H9 (cell line): ENCODE results near the gene SS18. TPM values are rescaled to one million over a fixed set of nuclear protein-coding genes. Genes with fewer than 3 reads are reported as not detected.

Experiments used
- DNase-seq: peaks from one replicate; pipeline ENCODE4 v3.0.0-alpha.2; 2017
- H2AFZ ChIP-seq: one replicate; pipeline ENCODE4 v1.6.1; 2013; ENCODE audit warnings: mild to moderate bottlenecking, low read length, control low read depth, moderate library complexity
- H2AK5ac ChIP-seq: 2 replicates; pipeline ENCODE4 v1.6.1; 2013; ENCODE audit warnings: low read length, control low read depth, mixed read lengths; ENCODE audit not compliant: insufficient read length
- H2BK120ac ChIP-seq: one replicate; pipeline ENCODE4 v1.6.1; 2013; ENCODE audit warnings: low read depth, mild to moderate bottlenecking, low read length, control low read depth, inconsistent platforms; ENCODE audit not compliant: poor library complexity, severe bottlenecking
- H2BK12ac ChIP-seq: 2 replicates; pipeline ENCODE4 v1.6.1; 2013; ENCODE audit warnings: low read length, control low read depth, mixed read lengths, low read depth; ENCODE audit not compliant: insufficient read length
- H2BK15ac ChIP-seq: 2 replicates; pipeline ENCODE4 v1.6.1; 2013; ENCODE audit warnings: low read depth, low read length, control low read depth
- H2BK20ac ChIP-seq: one replicate; pipeline ENCODE4 v1.6.1; 2013; ENCODE audit warnings: low read depth, mild to moderate bottlenecking, low read length, control low read depth, inconsistent platforms; ENCODE audit not compliant: poor library complexity, severe bottlenecking
- H2BK5ac ChIP-seq: 2 replicates; pipeline ENCODE4 v1.6.1; 2013; ENCODE audit warnings: low read length, control low read depth, mixed read lengths; ENCODE audit not compliant: insufficient read length
- H3K14ac ChIP-seq: 2 replicates; pipeline ENCODE4 v1.6.1; 2013; ENCODE audit warnings: low read length, control low read depth; ENCODE audit not compliant: insufficient read depth
- H3K18ac ChIP-seq: 2 replicates; pipeline ENCODE4 v1.6.1; 2013; ENCODE audit warnings: low read depth, mild to moderate bottlenecking, mixed read lengths, low read length, control low read depth; ENCODE audit not compliant: insufficient read length
- H3K23ac ChIP-seq: 2 replicates; pipeline ENCODE4 v1.6.1; 2013; ENCODE audit warnings: low read length, control low read depth, mixed read lengths, low read depth; ENCODE audit not compliant: insufficient read length
- H3K23me2 ChIP-seq: 2 replicates; pipeline ENCODE4 v1.6.1; 2013; ENCODE audit warnings: low read depth, mild to moderate bottlenecking, mixed read lengths, low read length, control low read depth; ENCODE audit not compliant: insufficient read length, poor library complexity, severe bottlenecking
- H3K27ac ChIP-seq: 2 replicates; pipeline ENCODE4 v1.5.1; 2013; ENCODE audit warnings: low read length, control low read depth, mixed read lengths, low read depth; ENCODE audit not compliant: insufficient read length
- H3K27me3 ChIP-seq: 2 replicates; pipeline ENCODE4 v1.6.1; 2013; ENCODE audit warnings: low read length, control low read depth, inconsistent platforms; ENCODE audit not compliant: insufficient read depth
- H3K4ac ChIP-seq: 2 replicates; pipeline ENCODE4 v1.6.1; 2013; ENCODE audit warnings: low read depth, mild to moderate bottlenecking, control low read depth, inconsistent platforms, low read length, moderate library complexity
- H3K4me1 ChIP-seq: 2 replicates; pipeline ENCODE4 v1.6.1; 2013; ENCODE audit warnings: low read length, control low read depth, inconsistent platforms; ENCODE audit not compliant: insufficient read depth
- H3K4me2 ChIP-seq: 2 replicates; pipeline ENCODE4 v1.6.1; 2013; ENCODE audit warnings: low read length, control low read depth, mixed read lengths; ENCODE audit not compliant: insufficient read length, insufficient read depth
- H3K56ac ChIP-seq: 2 replicates; pipeline ENCODE4 v1.6.1; 2013; ENCODE audit warnings: low read depth, mild to moderate bottlenecking, mixed read lengths, low read length, control low read depth; ENCODE audit not compliant: insufficient read length
- H3K79me1 ChIP-seq: 2 replicates; pipeline ENCODE4 v1.6.1; 2013; ENCODE audit warnings: low read depth, mild to moderate bottlenecking, moderate library complexity, low read length, control low read depth, inconsistent platforms; ENCODE audit not compliant: insufficient read depth, poor library complexity, severe bottlenecking
- H3K79me2 ChIP-seq: 2 replicates; pipeline ENCODE4 v1.6.1; 2013; ENCODE audit warnings: low read length, control low read depth, inconsistent platforms; ENCODE audit not compliant: insufficient read depth
- H3K9ac ChIP-seq: 2 replicates; pipeline ENCODE4 v1.6.1; 2013; ENCODE audit warnings: low read length, control low read depth, mixed read lengths; ENCODE audit not compliant: insufficient read length; ENCODE audit errors: extremely low read depth
- H3K9me3 ChIP-seq: one replicate; pipeline ENCODE4 v1.6.1; 2013; ENCODE audit warnings: low read depth, low read length, inconsistent platforms; ENCODE audit not compliant: control insufficient read depth
- H3T11ph ChIP-seq: one replicate; pipeline ENCODE4 v1.6.1; 2013; ENCODE audit warnings: mild to moderate bottlenecking, low read length, control low read depth, inconsistent platforms
- H4K20me1 ChIP-seq: one replicate; pipeline ENCODE4 v1.6.1; 2013; ENCODE audit not compliant: control insufficient read depth, insufficient read length, insufficient read depth
- H4K5ac ChIP-seq: 2 replicates; pipeline ENCODE4 v1.6.1; 2013; ENCODE audit warnings: low read depth, mild to moderate bottlenecking, mixed read lengths, low read length, control low read depth; ENCODE audit not compliant: insufficient read length
- H4K8ac ChIP-seq: replicated peaks from 2 replicates; pipeline ENCODE4 v1.6.1; 2013; ENCODE audit warnings: low read length, control low read depth, mixed read lengths, low read depth; ENCODE audit not compliant: insufficient read length
- H4K91ac ChIP-seq: 2 replicates; pipeline ENCODE4 v1.6.1; 2013; ENCODE audit warnings: low read depth, mild to moderate bottlenecking, moderate library complexity, mixed read lengths, low read length, control low read depth; ENCODE audit not compliant: insufficient read length
- H3K27ac Mint-ChIP-seq, 3 experiments: 2 replicates in 2 of 3; 3 replicates in 1 of 3; pipeline ENCODE4 v1.8.0; 2020 to 2021; ENCODE audit warnings: mixed read lengths in 3 of 3, mild to moderate bottlenecking in 1 of 3, moderate library complexity in 1 of 3
- H3K27me3 Mint-ChIP-seq: 2 replicates; pipeline ENCODE4 v1.8.0; 2021; ENCODE audit warnings: low read depth, mild to moderate bottlenecking, moderate library complexity, mixed read lengths
- H3K36me3 Mint-ChIP-seq, 3 experiments: 2 replicates in 2 of 3; 3 replicates in 1 of 3; pipeline ENCODE4 v1.8.0; 2020 to 2021; ENCODE audit warnings: low read depth in 3 of 3, mixed read lengths in 3 of 3; ENCODE audit not compliant: insufficient read depth in 1 of 3
- H3K4me1 Mint-ChIP-seq, 2 experiments: 2 replicates each; pipeline ENCODE4 v1.8.0; 2020; ENCODE audit warnings: mixed read lengths in 2 of 2
- H3K4me3 Mint-ChIP-seq, 2 experiments: 2 replicates in 1 of 2; 3 replicates in 1 of 2; pipeline ENCODE4 v1.8.0; 2020 to 2021; ENCODE audit warnings: mild to moderate bottlenecking in 2 of 2, mixed read lengths in 2 of 2, moderate library complexity in 1 of 2
- H3K9me3 Mint-ChIP-seq, 2 experiments: 2 replicates in 1 of 2; 3 replicates in 1 of 2; pipeline ENCODE4 v1.8.0; 2020; ENCODE audit warnings: mild to moderate bottlenecking in 2 of 2, mixed read lengths in 2 of 2, moderate library complexity in 1 of 2
- WGBS: extraction: QIAGEN DNeasy Blood & Tissue Kit; methylation state at CpG from one replicate; pipeline ENCODE4 v1.1.7; 2013; ENCODE audit warnings: missing lambda C conversion rate, low lambda C conversion rate, mixed read lengths; ENCODE audit not compliant: insufficient read length; ENCODE audit errors: extremely low coverage; 5-methylcytosine and 5-hydroxymethylcytosine counted together
- total RNA-seq: library from RNA; stranded (reverse); gene quantifications from 2 replicates; pipeline ENCODE4 v1.2.1, GENCODE V29; 2021
- TF ChIP-seq, protein P1 (sequence below): fragments of 200-600 bp; sonication (generic); conservative IDR thresholded peaks from 3 replicates; pipeline ENCODE4 v1.8.0; 2021; ENCODE audit warnings: antibody characterized with exemption, mild to moderate bottlenecking

Gene SS18
- total RNA-seq, 1 experiment from 2014 or later: 87.9 TPM

DNA sequence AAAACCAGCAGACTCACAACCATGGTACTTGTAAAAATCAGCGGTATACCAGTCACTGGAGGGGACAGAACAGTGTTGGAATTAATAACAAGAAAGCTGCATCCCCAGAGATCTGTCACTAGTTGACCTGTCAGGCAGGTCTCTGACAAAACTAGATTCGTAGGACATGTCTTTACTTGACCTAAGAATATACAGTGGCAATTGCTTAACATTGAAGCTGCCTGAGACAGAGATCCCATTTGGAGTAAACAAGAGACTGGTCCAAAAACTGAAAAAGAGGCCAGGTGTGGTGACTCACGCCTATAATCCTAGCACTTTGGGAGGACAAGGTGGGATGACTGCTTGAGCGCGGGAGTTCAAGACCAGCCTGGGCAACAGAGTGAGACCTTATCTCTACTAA, 7.2 kb upstream of the SS18 start:
- H3K4me2 ChIP-seq: no peak overlapping the region
- no peaks in the 10 kb centered on the region for H3K36me3 Mint-ChIP-seq

More for the DNA sequence above, 7.2 kb upstream of the SS18 start:
- Mint-ChIP-seq H3K4me3 (no peak overlapping the region), H3K27me3 (no peaks in the 10 kb centered on the region), H3K4me1 (no peaks in the 10 kb centered on the region; a peak in 1 of 4 replicates), H3K27ac (no peak overlapping the region), H3K9me3 (peaks cover 2 to 8% of the 10 kb centered on the region in 2 experiments; a peak in 2 of 5 replicates)
- Histone ChIP-seq H2BK120ac (no peak overlapping the region), H3K56ac (no peak overlapping the region), H4K91ac (no peak overlapping the region), H4K8ac (no peak overlapping the region), H3K23ac (no peak overlapping the region), H2BK20ac (no peak overlapping the region), H2BK15ac (no peak overlapping the region), H3K79me2 (no peaks in the 10 kb centered on the region), H2BK12ac (no peak overlapping the region), H3K79me1 (no peaks in the 10 kb centered on the region), H3K14ac (no peak overlapping the region), H3K4ac (no peak overlapping the region), H3K9me3 (no peaks in the 10 kb centered on the region), H2AK5ac (no peak overlapping the region), H3K4me1 (no peaks in the 10 kb centered on the region), H3K27me3 (no peaks in the 10 kb centered on the region), H3K27ac (no peak overlapping the region), H4K5ac (no peak overlapping the region), H3T11ph (no peak overlapping the region), H2BK5ac (no peak overlapping the region), H4K20me1 (no peaks in the 10 kb centered on the region), H3K18ac (no peak overlapping the region), H3K23me2 (no peaks in the 10 kb centered on the region), H2AFZ (no peak overlapping the region), H3K9ac (no peak overlapping the region)
- no peak for DNase-seq
- no CpG with 5 or more reads among the region's 5 CpGs for WGBS
- TF ChIP-seq, protein P1, sequence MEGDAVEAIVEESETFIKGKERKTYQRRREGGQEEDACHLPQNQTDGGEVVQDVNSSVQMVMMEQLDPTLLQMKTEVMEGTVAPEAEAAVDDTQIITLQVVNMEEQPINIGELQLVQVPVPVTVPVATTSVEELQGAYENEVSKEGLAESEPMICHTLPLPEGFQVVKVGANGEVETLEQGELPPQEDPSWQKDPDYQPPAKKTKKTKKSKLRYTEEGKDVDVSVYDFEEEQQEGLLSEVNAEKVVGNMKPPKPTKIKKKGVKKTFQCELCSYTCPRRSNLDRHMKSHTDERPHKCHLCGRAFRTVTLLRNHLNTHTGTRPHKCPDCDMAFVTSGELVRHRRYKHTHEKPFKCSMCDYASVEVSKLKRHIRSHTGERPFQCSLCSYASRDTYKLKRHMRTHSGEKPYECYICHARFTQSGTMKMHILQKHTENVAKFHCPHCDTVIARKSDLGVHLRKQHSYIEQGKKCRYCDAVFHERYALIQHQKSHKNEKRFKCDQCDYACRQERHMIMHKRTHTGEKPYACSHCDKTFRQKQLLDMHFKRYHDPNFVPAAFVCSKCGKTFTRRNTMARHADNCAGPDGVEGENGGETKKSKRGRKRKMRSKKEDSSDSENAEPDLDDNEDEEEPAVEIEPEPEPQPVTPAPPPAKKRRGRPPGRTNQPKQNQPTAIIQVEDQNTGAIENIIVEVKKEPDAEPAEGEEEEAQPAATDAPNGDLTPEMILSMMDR: no peak
